ENCODE data around the gene ATOH1. TPM values are rescaled to one million over a fixed set of nuclear protein-coding genes. Genes with fewer than 3 reads are reported as not detected.

The ATOH1 gene
- total and polyA plus RNA-seq, 10 of the 15 experiments (the other 5 are each of a cell fraction or from before 2014, with no cell fraction given), result not detected

DNA sequence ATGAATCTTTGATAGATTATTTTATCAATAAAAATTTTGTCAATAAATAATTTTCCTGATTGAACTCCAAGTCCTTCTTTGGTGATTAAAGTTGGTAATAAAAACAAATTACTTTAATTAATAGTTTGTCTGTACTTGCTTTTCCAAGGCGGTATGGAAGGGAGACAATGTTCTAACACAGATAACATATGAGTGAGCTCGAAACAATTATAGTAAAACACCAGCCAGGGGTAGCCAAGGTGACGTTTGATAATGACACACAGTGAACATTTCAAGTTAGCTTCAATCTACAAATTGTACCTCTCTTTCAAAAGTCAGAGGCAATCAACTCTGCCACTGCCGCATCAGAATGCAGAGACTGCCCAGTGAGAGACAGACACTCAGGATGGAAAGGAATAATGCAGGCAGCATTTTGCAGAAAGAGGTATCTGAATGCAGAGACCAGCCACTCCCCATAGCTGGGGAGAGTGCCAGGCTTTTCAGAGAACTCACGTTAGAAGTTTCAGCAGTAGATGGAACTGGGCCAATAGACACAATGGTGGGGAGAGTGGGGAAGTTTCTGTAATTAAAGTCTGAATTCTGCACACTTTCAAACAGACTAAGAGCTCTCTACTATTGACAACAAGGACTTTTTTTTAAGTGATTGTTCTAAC is 18.1 kb upstream of the ATOH1 start (continued):
- TF ChIP-seq, protein P1, sequence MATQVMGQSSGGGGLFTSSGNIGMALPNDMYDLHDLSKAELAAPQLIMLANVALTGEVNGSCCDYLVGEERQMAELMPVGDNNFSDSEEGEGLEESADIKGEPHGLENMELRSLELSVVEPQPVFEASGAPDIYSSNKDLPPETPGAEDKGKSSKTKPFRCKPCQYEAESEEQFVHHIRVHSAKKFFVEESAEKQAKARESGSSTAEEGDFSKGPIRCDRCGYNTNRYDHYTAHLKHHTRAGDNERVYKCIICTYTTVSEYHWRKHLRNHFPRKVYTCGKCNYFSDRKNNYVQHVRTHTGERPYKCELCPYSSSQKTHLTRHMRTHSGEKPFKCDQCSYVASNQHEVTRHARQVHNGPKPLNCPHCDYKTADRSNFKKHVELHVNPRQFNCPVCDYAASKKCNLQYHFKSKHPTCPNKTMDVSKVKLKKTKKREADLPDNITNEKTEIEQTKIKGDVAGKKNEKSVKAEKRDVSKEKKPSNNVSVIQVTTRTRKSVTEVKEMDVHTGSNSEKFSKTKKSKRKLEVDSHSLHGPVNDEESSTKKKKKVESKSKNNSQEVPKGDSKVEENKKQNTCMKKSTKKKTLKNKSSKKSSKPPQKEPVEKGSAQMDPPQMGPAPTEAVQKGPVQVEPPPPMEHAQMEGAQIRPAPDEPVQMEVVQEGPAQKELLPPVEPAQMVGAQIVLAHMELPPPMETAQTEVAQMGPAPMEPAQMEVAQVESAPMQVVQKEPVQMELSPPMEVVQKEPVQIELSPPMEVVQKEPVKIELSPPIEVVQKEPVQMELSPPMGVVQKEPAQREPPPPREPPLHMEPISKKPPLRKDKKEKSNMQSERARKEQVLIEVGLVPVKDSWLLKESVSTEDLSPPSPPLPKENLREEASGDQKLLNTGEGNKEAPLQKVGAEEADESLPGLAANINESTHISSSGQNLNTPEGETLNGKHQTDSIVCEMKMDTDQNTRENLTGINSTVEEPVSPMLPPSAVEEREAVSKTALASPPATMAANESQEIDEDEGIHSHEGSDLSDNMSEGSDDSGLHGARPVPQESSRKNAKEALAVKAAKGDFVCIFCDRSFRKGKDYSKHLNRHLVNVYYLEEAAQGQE (IDR thresholded peaks at IDR 0.05; ENCODE audit: low read depth, low read length), result no peak
- TF ChIP-seq ETV6 (conservative IDR thresholded peaks at IDR 0.05 in 1 of 2, IDR thresholded peaks at IDR 0.05 in 1 of 2; ENCODE audit: borderline replicate concordance in 1 of 2, low read depth in 1 of 2) (no peak), MEF2A (IDR thresholded peaks at IDR 0.05; ENCODE audit: insufficient read depth, low read depth, low read length) (no peak), TBL1XR1 (IDR thresholded peaks at IDR 0.05; ENCODE audit: low read depth, low read length) (no peak), MEF2B (IDR thresholded peaks at IDR 0.05; ENCODE audit: partially characterized antibody, poor library complexity, severe bottlenecking) (no peak)

GRCh38 chr4:93813092-93813491 is 15.5 kb upstream of the ATOH1 start:
- ChIA-PET CTCF (no interaction called here), POLR2A (no interaction called here), SMC1A (ENCODE audit: uncharacterized antibody, unreplicated experiment) (no interaction called here), RAD21 (ENCODE audit: unreplicated experiment) (no interaction called here)
- Histone ChIP-seq H4K20me1 (ENCODE audit: control insufficient read depth, insufficient read depth) (no peaks in the 10 kb centered on the region), H3K27me3 (replicated peaks in 1 of 2; ENCODE audit: control insufficient read depth in 2 of 2, insufficient read depth in 2 of 2, low read length in 1 of 2) (no peaks in the 10 kb centered on the region), H3K4me3 (no peak overlapping the region), H2AFZ (ENCODE audit: control insufficient read depth, low read depth, low read length) (no peak overlapping the region), H3K36me3 (ENCODE audit: control insufficient read depth in 2 of 2, insufficient read depth in 2 of 2, low read length in 1 of 2) (no peaks in the 10 kb centered on the region), H3K9ac (ENCODE audit: control insufficient read depth, insufficient read depth, low read length) (no peak overlapping the region), H3K4me1 (ENCODE audit: control insufficient read depth, insufficient read depth, low read length) (no peaks in the 10 kb centered on the region), H3K9me3 (replicated peaks; ENCODE audit: control insufficient read depth, insufficient read depth, low read length) (no peaks in the 10 kb centered on the region), H3K4me2 (ENCODE audit: control insufficient read depth, insufficient read depth) (no peak overlapping the region), H3K79me2 (ENCODE audit: control insufficient read depth, insufficient read depth, low read length) (no peaks in the 10 kb centered on the region), H3K27ac (ENCODE audit: control insufficient read depth, insufficient read depth) (no peak overlapping the region)
- in situ Hi-C loops (cut with MboI) (no loop called here), intact Hi-C loops (cut with micrococcal nuclease; ENCODE audit: unreplicated experiment) (no loop called here)
- no peak for DNase-seq (ENCODE audit: low read depth, low spot score)
- 2% methylated on average over 2 of the region's 2 CpGs for WGBS (ENCODE audit: insufficient coverage, insufficient replicate concordance, low lambda C conversion rate, missing lambda C conversion rate)
- no TSS peak for BruUV-seq (replicated peaks)
- no peak for ATAC-seq
- FAIRE-seq, result no peak
- no peak for TF ChIP-seq SUZ12 (IDR thresholded peaks at IDR 0.05; ENCODE audit: unreplicated experiment)
- no peak for TF ChIP-seq YBX1 (IDR thresholded peaks at IDR 0.05)
- no peak for TF ChIP-seq EZH2 (IDR thresholded peaks at IDR 0.05; ENCODE audit: borderline replicate concordance, control insufficient read depth, low read depth, low read length)
- no peak for TF ChIP-seq BCL11A (IDR thresholded peaks at IDR 0.05; ENCODE audit: low read depth, low read length)
- no peak for TF ChIP-seq IRF5 (IDR thresholded peaks at IDR 0.05; ENCODE audit: borderline replicate concordance)
- TF ChIP-seq NR2C1 (IDR thresholded peaks at IDR 0.05), result no peak
- TF ChIP-seq SMAD5 (IDR thresholded peaks at IDR 0.05; ENCODE audit: low read depth), result no peak
- TF ChIP-seq CREM (IDR thresholded peaks at IDR 0.05; ENCODE audit: low read depth), result no peak
- no peak for TF ChIP-seq POLR2A (IDR thresholded peaks at IDR 0.05; ENCODE audit: low read depth, low read length)
- TF ChIP-seq NR2C2 (IDR thresholded peaks at IDR 0.05; ENCODE audit: borderline replicate concordance, control insufficient read depth, insufficient read length, low read depth), result no peak
- no peak for TF ChIP-seq HSF1 (IDR thresholded peaks at IDR 0.05; ENCODE audit: low read depth, low read length)

Measured in GM12878 (cell line).